GM21447 (cell line): ENCODE results near the gene ZNF814.
A peak's percentile ranks its signal among the peaks of the same experiment; 100 is the strongest.
"Not testable (repeated sequence)": the region's sequence is repeated elsewhere in the genome, so short reads cannot be mapped to it uniquely, and the experiment has no call there.

Experiments
- ATAC-seq: cut with Tn5 transposase; IDR thresholded peaks from one replicate; pipeline ENCODE4 v1.9.1; 2021; ENCODE audit not compliant: unreplicated experiment

Gene ZNF814

DNA sequence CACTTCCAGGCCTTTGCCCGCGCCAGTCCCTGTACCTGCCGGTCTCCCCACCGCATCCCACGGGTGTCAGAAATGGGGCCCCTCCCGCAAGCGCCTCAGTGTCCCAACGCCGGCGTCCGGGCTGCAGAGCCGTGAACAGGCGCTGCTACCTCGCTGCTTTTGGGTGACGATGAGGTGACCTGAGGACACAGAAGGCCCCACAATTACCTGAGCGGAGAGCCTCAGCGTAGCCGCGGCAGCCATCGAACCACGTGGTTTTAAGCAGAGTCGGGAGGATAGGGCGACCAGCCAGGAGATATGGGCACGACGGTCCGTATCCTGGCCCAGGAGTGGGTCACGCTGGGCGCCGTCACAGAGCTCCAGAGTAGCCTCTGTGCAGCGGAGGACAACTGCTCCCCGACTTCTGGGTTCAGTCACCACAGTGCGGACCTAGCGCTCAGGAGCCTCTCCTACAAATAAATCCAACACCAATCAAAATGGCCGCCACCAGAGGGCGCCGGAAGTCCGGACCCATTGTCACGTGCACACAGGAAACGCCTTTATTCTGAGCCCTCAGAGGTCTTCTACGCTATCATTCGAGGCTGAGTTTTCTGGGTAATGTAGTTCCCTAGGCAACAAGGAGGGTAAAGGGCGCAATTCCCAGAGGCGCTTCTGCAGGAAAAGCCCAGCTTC lies at the start of gene ZNF814:
TSS of gene ZNF814 (minus strand) at position 478 of the 672 bp plus-strand sequence. CDS start at position 243, 235 bp downstream.
- ATAC-seq: peak; percentile 84

DNA sequence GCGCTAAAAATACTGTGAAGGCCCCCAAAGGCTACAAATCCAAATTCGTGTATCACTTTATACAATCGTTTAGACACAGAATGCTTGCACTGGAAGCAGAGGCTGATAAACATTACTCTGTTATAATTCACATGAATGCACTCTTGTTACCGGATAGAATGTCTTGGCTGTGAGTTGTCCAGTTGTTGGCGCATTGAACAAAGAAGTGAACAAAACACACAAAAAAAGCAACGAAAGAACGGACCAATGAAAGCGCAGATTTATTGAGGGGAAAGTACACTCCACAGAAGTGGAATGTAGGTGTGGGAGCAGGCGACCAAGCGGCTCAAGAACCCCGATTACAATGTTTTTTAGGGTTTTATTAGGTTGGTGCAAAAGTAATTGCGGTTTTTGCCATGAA lies 46.9 kb upstream of the ZNF814 start:
- no peak for ATAC-seq

DNA sequence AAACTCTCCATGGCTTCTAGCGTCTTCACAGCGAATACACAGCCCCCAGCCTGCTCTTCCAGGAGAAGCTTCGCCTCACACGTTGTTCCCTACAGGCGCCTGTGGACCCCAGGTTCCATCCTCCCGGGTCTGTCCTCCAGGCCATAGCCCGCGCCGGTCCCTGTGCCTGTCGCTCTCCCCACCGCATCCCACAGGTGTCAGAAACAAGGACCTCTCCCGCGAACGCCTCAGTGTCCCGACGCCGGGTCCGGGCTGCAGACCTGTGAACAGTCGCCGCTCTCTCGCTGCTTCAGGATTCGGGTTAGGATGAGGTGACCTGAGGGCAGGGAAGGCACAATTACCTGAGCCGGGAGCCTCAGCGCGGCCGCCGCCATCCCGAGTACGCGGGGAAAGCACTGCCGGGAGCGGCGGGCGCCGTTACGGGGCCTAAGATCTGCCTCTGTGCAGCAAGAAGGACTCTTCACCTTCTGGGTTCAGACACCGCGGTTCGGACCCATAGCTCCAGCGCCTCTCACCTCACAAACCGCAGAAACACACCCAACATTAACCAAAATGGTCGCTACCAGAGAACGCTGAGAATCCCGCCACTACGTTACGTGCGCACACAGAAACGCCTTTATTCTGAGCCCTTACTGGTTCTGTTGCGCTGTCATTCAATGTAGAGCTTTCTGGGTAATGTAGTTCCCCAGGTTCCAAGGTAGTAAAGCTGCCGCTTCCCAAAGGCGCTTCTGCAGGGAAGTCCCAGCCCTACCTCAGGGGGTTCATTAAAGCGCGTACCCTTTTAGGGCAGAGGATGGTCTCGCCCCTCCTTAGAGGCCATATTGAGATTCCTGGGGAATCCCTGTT lies 46.2 kb upstream of the ZNF814 start, which contains the start of gene ZNF418:
TSS of gene ZNF418 (minus strand) at position 583 of the 846 bp plus-strand sequence. CDS start 1,580 bp downstream, outside the sequence.
- ATAC-seq: no peak

DNA sequence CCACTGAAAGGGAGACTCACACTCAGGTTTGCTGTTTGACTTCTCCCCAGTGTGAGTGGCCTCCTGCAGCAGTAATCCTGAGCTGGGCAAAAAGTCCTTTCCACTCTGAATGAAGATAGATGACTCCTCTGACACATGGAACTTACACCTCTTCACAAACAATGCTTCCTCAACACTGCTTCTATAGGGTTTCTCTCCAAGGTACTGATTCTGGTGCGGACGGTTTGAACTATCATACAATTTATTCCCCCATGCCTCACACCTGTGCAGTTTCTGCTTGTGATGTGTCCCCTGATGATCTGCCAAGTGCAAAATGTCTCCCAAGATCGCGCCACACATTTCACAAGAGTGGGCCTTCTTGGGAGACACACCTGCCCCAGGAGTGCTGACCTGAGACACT lies 38.8 kb upstream of the ZNF814 start:
- ATAC-seq: no peak

DNA sequence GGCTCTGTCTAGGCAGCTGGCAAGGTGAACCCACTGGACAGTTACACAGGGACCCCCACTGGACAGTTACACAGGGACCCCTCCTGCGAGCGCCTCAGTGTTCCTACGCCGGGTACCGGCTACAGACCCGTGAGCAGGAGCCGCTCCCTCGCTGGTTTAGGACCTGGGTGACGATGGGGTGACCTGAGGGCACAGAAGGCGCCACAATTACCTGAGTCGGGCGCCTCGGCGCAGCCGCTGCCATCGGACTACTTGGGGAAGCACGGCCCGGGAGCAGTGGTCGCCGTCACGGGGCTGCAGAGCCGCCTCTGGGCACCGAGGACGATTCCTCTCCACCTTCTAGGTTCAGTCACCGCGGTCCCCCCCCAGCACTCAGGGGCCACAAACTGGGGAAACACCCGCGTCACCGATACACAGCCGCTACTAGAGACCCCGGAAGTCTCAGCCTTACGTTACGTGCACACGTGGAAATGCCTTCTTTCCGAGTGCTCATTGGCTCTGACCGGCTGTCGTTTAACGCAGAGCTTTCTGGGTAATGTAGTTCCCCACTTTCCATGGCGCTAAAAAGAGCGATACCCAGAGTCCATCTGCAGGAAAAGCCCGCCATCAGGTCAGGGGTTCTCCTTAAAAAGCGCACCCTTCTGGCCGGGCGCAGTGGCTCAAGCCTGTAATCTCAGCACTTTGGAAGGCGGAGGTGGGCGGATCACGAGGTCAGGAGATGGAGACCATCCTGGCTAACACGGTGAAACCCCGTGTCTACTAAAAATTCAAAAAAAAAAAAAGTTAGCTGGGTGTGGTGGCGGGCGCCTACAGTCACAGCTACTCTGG lies 27.5 kb upstream of the ZNF814 start, which contains the start of gene ZNF417:
TSS of gene ZNF417 (minus strand) at position 425 of the 828 bp plus-strand sequence. CDS start at position 244, 181 bp downstream.
- peak; percentile 94 for ATAC-seq

DNA sequence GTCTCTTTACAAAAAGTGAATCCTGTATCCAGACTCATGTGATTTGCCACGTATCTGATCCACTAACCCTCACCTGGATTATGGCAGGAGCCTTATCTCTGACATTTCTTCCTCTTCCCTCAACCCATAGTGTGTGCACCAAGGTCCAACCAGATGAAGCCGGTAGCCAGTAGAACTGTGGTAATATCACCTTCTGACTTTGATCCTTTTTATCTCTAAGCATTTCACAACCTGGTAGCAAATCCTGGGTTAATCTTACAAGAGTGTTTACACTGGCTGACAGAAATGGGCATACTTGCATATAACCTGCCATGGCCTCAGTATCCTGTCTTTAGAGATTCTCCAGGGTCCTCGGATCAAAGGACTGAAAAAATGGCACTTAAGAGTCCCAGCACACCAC lies 25.7 kb upstream of the ZNF814 start:
- ATAC-seq: no peak

DNA sequence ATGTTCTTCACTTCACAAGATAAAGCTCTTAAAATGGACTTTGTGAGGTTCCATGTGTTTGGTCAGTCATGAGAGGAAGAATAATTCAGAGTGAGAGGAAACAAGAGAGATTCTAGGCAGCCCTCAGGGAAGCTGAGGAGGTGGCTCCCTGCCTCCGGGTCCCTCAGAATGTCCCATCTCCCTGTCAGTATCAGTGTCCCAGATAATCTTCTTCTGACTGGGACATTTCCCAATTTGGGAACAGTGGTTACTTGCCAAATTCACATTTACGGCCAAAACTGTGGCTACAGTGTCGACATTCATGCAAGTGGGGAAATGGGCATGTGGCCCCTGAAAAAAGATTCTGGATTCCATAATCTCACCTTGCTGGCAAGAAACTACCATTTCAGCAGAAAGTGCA lies 18.6 kb upstream of the ZNF814 start:
- no peak for ATAC-seq

DNA sequence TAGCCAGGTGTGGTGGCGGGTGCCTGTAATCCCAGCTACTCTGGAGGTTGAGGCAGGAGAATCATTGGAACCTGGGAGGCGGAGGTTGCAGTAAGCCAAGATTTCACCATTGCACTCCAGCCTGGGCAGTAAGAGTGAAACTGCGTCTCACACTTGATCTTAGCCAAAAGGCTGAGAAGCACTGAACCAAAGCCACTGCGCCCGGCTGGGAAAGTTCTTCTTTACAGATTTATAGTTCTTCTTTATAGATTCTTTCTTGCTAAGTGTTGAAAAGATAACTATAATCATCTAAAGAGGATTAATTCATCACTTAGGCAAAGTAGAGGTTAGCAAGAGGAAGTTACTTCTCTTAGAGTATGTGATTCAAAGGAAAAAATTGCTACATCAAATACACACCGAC lies 16.4 kb upstream of the ZNF814 start:
- no peak for ATAC-seq

DNA sequence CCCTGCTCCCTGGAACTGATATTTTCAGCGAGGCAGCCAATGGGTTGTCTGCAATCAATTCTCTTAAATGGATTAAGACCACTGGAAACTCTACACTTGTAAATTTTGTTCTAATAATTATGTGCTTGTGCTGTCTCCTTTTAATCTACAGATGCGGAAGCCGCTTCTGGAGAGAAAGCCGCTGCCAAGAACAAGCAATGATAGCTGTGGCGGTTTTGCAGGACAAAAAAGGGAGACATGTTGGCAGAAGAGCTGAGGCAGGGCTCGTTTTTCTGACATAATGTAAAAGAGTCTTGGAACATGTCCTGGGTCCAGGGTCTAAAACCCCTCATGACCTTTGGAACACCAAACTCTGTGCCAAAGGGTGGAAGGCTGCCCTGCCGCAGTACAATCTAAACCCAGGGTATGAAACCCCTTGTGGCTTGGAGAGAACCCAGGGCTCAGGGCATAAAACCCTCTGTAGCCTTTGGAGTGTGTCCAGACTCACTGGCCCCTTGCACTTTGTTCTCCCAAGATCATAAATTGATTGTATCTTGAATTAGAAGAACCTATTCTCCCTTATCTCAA lies 14.9 kb upstream of the ZNF814 start:
- ATAC-seq: no peak

DNA sequence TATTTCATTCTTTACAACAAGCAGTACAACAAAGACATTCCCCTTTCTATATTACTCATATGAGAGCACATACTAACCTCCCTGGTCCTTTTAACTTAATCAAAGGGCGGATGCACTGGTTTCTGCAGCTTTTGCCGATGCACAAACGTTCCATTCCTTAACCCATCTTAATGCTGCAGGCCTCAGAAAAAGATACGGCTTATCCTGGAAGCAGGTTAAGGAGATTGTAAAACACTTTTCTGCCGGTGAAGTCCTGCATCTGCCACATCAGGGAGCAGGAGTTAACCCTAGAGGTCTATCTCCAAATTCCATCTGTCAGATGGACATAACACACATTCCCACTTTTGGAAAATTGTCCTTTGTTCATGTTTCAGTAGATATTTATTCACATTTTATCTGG lies 11.5 kb upstream of the ZNF814 start:
- ATAC-seq: no peak

DNA sequence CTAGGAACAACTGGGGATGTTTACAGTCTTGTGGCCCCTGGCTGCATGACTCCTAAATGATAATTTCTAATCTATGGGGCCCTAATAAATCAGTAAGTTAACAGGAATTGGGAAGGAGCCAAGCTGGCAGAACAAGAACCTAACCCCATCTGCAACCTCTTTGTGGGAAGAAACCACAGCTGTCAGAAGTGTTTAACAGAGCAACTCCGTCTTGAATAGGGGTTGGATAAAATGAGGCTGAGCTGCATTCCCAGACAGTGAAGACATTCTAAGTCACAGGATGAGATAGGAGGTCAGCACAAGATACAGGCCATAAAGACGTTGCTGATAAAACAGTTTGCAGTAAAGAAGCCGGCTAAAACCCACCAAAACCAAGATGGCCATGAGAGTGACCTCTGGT lies 1.9 kb upstream of the ZNF814 start:
- ATAC-seq: not testable (repeated sequence)

DNA sequence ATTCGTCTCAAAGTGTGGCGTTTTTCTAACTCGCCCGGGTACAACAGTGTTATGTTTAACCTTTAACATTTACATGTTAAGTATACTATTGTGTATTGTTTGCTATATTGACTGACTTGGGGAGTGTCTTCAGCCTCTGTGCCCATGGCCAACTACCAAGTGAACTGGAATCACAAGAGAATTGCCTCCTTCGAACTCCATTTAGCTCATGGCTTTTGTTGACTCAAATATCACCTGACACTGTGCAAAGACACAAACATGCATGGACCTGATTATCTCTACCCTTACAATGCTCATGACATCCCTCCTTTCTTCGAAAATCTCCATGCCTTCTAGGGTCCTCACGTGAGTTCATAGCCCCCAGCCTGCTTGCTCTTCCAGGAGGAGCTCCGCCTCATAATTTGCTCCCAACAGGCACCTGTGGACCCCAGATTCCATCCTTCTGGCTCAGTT lies 704 bp downstream of the ZNF814 start:
- no peak for ATAC-seq

DNA sequence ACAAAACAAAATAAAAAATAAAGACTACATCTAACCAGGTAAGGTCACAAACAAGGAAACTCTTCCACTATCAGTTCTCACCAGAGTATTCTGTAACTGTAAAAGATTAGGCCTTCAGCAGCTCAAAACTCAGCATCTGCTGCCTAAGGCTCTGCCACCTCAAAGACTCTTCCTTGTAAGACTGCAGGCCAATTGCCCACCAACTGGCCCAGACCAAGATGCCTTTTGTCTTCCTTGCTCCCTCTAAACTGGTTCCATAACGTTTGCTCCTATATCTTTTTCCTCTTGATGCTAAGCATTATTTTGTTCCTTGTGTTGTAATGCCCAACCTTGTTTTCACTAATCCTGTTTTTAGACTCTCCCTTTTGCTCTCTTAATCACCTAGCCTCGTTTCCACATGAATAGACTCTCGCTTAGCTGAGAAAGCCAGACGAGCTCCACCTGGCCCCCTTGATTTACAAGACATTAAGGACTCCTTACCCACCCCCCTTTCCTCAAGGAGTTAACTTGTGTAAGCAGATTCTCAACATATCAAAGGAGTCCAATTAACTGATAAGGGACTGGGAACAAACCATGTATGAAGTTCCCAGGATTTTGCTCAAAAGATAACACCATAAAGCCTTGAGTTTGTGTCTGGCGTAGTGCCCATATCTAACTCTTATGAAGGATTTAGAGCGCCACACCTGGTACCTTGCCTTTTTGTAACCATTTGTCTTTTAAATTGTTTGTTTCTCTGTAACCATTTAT lies 1.5 kb downstream of the ZNF814 start:
- no peak for ATAC-seq

DNA sequence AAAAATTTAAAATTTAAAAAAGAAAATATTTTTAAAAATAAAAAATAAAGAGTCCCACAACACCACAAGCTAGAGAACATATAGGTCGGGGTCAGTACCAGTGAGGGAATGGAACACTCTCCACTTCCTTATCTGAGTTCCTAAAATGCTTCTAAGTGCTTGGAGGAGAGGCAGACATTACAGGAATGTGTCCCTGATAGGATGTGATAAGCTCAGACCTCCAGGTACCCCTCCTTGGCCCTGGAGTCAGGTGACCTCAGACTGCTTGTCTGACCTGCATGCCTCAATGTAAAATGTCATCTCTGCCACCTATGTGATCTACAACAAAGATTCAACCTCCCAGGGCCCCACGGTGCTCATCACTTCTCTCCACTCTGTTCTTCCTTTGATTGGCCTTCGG lies 2.8 kb downstream of the ZNF814 start:
- ATAC-seq: no peak

DNA sequence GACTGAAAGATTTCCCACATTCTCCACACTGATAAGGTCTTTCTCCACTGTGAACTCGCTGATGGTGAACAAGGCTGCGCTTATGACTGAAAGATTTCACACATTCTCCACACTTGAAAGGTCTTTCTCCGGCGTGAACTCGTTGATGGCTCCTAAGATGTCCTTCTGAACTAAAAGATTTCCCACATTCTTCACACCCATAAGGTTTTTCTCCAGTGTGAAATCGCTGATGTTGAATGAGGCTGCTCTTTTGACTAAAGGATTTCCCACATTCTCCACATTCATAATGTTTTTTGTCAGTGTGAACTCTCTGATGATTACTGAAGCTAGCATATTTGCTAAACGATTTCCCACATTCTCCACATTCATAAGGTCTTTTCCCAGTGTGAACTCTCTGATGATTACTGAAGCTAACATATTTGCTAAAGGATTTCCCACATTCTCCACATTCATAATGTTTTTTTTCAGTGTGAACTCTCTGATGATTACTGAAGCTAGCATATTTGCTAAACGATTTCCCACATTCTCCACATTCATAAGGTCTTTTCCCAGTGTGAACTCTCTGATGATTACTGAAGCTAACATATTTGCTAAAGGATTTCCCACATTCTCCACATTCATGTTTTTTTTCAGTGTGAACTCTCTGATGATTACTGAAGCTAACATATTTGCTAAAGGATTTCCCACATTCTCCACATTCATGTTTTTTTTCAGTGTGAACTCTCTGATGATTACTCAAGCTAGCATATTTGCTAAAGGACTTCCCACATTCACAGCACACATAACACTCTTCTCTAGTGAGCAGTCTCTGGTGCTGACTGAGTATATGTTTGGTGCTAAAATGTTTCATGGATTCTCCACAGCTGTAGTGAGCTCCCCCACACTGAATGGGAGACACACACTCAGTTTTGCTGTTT lies 14.7 kb downstream of the ZNF814 start:
- ATAC-seq: not testable (repeated sequence)

DNA sequence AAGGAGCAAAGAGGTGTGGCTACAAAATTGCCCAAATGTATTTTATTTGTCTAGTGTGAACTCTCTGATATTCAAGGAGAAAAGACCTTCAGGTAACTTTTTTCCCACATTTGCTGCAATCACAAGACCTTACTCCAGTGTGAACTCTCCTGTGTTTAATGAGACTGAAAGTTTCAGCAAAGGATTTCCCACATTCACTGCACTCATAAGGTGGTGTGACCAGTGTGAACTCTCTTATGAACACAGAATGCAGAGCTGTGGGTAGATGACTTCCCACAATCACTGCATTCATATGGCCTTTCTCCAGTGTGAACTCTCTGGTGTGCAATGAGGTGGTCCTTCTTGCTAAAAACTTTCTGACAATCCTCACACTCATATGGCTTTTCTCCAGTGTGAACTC lies 16.4 kb downstream of the ZNF814 start:
- no peak for ATAC-seq

DNA sequence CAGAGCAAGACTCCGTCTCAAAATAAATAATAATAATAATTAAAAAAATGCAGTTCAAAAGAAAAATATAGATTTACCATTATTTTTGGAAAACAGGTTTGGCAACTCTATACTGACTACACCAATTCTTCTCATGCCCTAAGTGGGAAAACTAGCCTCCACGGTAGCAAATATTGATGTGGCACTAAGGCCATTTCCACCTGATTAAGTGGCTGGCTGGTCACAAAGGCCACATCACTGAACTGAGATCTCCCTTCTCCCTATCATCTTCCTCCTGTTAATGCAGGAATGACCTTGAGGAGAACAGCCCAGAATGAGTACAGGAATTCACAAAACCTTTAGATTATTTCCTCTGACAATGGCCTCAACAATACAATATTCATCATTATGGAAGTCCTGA lies 18.6 kb downstream of the ZNF814 start:
- ATAC-seq: no peak

DNA sequence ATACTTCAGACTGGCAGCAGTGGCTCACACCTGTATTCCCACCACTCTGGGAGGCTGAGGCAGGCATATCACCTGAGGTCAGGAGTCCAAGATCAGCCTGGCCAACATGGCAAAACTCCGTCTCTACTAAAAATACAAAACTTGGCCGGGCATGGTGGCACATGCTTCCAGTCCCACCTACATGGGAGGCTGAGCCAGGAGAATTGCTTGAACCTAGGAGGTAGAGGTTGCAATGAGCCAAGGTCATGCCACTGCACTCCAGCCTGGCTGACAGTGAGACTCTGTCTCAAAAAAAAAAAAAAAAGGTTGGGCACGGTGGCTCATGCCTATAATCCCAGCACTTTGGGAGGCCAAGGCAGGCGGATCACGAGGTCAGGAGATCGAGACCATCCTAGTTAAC lies 19.2 kb downstream of the ZNF814 start:
- ATAC-seq: not testable (repeated sequence)

DNA sequence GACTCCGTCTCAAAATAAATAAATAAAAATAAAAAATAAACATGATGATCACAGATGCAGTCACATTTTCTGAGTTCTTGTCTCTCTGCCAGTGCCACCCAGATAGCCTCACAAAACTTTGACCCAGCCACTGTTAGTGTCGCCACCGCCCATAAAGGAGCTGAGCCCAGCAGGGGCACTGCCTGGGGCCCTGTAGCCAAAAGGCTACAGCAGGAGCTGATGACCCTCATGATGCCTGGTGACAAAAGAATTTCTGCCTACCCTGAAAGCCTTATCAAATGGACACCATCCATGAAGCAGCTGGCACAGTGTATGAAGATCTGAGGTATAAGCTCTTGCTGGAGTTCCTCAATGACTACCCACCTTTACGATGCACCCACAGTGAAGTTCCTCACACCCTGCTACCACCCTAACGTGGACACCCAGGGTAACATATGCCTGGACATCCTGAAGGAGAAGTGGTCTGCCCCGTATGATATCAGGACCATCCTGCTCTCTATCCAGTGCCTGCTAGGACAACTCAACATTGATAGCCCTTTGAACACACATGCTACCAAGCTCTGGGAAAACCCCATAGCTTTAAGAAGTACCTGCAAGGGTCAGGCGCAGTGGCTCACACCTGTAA lies 20.9 kb downstream of the ZNF814 start:
- ATAC-seq: no peak
